ENCODE data around the gene ATP5F1C. TPM values are rescaled to one million over a fixed set of nuclear protein-coding genes. Genes with fewer than 3 reads are reported as not detected.

The ATP5F1C gene
- total and polyA plus RNA-seq, 2 experiments from 2014 or later, result 332 to 537 TPM

GRCh38 chr10:7766241-7766640, 21.7 kb upstream of the ATP5F1C start:
- TF ChIP-seq, protein P1, sequence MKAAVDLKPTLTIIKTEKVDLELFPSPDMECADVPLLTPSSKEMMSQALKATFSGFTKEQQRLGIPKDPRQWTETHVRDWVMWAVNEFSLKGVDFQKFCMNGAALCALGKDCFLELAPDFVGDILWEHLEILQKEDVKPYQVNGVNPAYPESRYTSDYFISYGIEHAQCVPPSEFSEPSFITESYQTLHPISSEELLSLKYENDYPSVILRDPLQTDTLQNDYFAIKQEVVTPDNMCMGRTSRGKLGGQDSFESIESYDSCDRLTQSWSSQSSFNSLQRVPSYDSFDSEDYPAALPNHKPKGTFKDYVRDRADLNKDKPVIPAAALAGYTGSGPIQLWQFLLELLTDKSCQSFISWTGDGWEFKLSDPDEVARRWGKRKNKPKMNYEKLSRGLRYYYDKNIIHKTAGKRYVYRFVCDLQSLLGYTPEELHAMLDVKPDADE (IDR thresholded peaks at IDR 0.05), result no peak
- TF ChIP-seq JUNB (IDR thresholded peaks at IDR 0.05; ENCODE audit: unreplicated experiment) (no peak), ZNF114 (CRISPR knock-in tag; IDR thresholded peaks at IDR 0.05) (no peak), CTCF (conservative IDR thresholded peaks at IDR 0.05; ENCODE audit: low read depth in 2 of 2) (no peak), ZNF331 (CRISPR knock-in tag; IDR thresholded peaks at IDR 0.05; ENCODE audit: low read depth) (no peak), EZH2phosphoT487 (IDR thresholded peaks at IDR 0.05; ENCODE audit: unreplicated experiment) (no peak), STAT1 (IDR thresholded peaks at IDR 0.05; ENCODE audit: unreplicated experiment) (no peak)
- TF ChIP-seq, protein P2, sequence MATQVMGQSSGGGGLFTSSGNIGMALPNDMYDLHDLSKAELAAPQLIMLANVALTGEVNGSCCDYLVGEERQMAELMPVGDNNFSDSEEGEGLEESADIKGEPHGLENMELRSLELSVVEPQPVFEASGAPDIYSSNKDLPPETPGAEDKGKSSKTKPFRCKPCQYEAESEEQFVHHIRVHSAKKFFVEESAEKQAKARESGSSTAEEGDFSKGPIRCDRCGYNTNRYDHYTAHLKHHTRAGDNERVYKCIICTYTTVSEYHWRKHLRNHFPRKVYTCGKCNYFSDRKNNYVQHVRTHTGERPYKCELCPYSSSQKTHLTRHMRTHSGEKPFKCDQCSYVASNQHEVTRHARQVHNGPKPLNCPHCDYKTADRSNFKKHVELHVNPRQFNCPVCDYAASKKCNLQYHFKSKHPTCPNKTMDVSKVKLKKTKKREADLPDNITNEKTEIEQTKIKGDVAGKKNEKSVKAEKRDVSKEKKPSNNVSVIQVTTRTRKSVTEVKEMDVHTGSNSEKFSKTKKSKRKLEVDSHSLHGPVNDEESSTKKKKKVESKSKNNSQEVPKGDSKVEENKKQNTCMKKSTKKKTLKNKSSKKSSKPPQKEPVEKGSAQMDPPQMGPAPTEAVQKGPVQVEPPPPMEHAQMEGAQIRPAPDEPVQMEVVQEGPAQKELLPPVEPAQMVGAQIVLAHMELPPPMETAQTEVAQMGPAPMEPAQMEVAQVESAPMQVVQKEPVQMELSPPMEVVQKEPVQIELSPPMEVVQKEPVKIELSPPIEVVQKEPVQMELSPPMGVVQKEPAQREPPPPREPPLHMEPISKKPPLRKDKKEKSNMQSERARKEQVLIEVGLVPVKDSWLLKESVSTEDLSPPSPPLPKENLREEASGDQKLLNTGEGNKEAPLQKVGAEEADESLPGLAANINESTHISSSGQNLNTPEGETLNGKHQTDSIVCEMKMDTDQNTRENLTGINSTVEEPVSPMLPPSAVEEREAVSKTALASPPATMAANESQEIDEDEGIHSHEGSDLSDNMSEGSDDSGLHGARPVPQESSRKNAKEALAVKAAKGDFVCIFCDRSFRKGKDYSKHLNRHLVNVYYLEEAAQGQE (IDR thresholded peaks at IDR 0.05; ENCODE audit: unreplicated experiment), result no peak
- H3K36me3 Mint-ChIP-seq (ENCODE audit: low read depth), result peaks cover 70% of the 10 kb centered on the region

DNA sequence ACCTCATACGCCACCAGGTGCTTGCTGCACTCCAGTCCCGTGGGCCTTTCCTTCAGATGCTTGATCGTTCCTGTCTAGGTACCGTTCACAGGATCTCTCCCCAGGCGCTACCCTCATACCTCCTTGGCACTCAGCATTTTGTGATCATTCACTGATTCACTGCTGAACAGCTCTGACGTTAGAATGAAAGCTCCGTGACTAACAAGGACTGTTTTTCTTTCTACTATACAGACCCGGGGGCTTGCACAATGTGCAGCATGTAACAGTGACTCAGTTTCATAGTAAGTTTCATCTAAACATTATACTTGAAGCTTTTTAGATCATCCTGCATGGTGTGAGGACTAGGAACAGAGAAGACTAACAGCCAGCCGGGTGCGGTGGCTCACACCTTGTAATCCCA, 20.8 kb upstream of the ATP5F1C start:
- no peak overlapping the region for H3K4me3 ChIP-seq
- H3K79me2 ChIP-seq (replicated peaks; ENCODE audit: insufficient read depth), result no peaks in the 10 kb centered on the region
- Mint-ChIP-seq H3K4me1 (no peaks in the 10 kb centered on the region), H3K9me3 (no peaks in the 10 kb centered on the region), H3K27ac (no peak overlapping the region), H3K36me3 (ENCODE audit: low read depth) (peaks cover 64% of the 10 kb centered on the region), H3K4me3 (no peak overlapping the region), H3K27me3 (ENCODE audit: insufficient read depth, low read depth, poor library complexity) (peaks cover 1% of the 10 kb centered on the region)
- H3K9me2 ChIP-seq (ENCODE audit: insufficient read depth), result no peaks in the 10 kb centered on the region
- H3K27me3 ChIP-seq (ENCODE audit: insufficient read depth), result no peaks in the 10 kb centered on the region
- TF ChIP-seq, protein P2 (IDR thresholded peaks at IDR 0.05; ENCODE audit: unreplicated experiment), result no peak
- TF ChIP-seq EZH2phosphoT487 (IDR thresholded peaks at IDR 0.05; ENCODE audit: unreplicated experiment) (no peak), ZNF114 (CRISPR knock-in tag; IDR thresholded peaks at IDR 0.05) (no peak), CREB1 (CRISPR knock-in tag; IDR thresholded peaks at IDR 0.05; ENCODE audit: low read depth) (no peak)
- ATAC-seq (no peak), DNase-seq (ENCODE audit: low spot score) (no peak)
- no peak overlapping the region for H3K4me2 ChIP-seq
- no peaks in the 10 kb centered on the region for H3K4me1 ChIP-seq (ENCODE audit: insufficient read depth)
- no peak overlapping the region for H3K27ac ChIP-seq (ENCODE audit: low read depth)
- no peaks in the 10 kb centered on the region for H3F3A ChIP-seq (replicated peaks; ENCODE audit: low read depth)
- peaks cover 32% of the 10 kb centered on the region for H3K36me3 ChIP-seq (ENCODE audit: insufficient read depth)
- no peak overlapping the region for H2AFZ ChIP-seq
- no peaks in the 10 kb centered on the region; the same call in none of the 2 replicates for H4K20me1 ChIP-seq (replicated peaks; ENCODE audit: insufficient read depth)

More at GRCh38 chr10:7766241-7766640, 21.7 kb upstream of the ATP5F1C start:
- H3K36me3 ChIP-seq (ENCODE audit: insufficient read depth), result peaks cover 39% of the 10 kb centered on the region
- no peak overlapping the region for H3K4me3 Mint-ChIP-seq
- no peak overlapping the region for H3K27ac ChIP-seq (ENCODE audit: low read depth)
- H2AFZ ChIP-seq, result no peak overlapping the region
- no peak overlapping the region for H3K27ac Mint-ChIP-seq
- DNase-seq (ENCODE audit: low spot score) (no peak), ATAC-seq (no peak)
- no peak overlapping the region for H3K4me3 ChIP-seq
- H3K9me3 Mint-ChIP-seq, result no peaks in the 10 kb centered on the region
- H3K4me1 Mint-ChIP-seq, result no peaks in the 10 kb centered on the region
- no peaks in the 10 kb centered on the region for H3K4me1 ChIP-seq (ENCODE audit: insufficient read depth)
- H3K9me2 ChIP-seq (ENCODE audit: insufficient read depth), result no peaks in the 10 kb centered on the region
- H4K20me1 ChIP-seq (replicated peaks; ENCODE audit: insufficient read depth), result no peaks in the 10 kb centered on the region; the same call in 1 of the 2 replicates
- H3K27me3 Mint-ChIP-seq (ENCODE audit: insufficient read depth, low read depth, poor library complexity), result peaks cover 1% of the 10 kb centered on the region
- no peaks in the 10 kb centered on the region for H3K27me3 ChIP-seq (ENCODE audit: insufficient read depth)
- no peak overlapping the region for H3K4me2 ChIP-seq
- H3K79me2 ChIP-seq (replicated peaks; ENCODE audit: insufficient read depth), result no peaks in the 10 kb centered on the region
- no peaks in the 10 kb centered on the region for H3F3A ChIP-seq (replicated peaks; ENCODE audit: low read depth)

All from GM23338 (cell line).